Suprapubic skin (tissue), 4 donors: ENCODE data around the gene BTBD1. TPM values are rescaled to one million over a fixed set of nuclear protein-coding genes. Genes with fewer than 3 reads are reported as not detected.
A peak's percentile ranks its signal among the peaks of the same experiment; 100 is the strongest.

Experiments
- DNase-seq, 2 donors: peaks; one replicate each; pipeline ENCODE4 v3.0.0-alpha.2; 2019; ENCODE audit warnings: low spot score in 2 of 2
- H3K27ac ChIP-seq: fragments of 200-600 bp; sonication (generic); one replicate; pipeline ENCODE4 v1.5.1; 2019
- H3K27me3 ChIP-seq: fragments of 200-600 bp; sonication (generic); one replicate; pipeline ENCODE4 v1.5.1; 2019
- H3K36me3 ChIP-seq: fragments of 200-600 bp; sonication (generic); one replicate; pipeline ENCODE4 v1.5.1; 2019
- H3K4me1 ChIP-seq: fragments of 200-600 bp; sonication (generic); one replicate; pipeline ENCODE4 v1.5.1; 2019
- H3K4me3 ChIP-seq: fragments of 200-600 bp; sonication (generic); one replicate; pipeline ENCODE4 v1.5.1; 2019; ENCODE audit warnings: mild to moderate bottlenecking
- H3K9me3 ChIP-seq: fragments of 200-600 bp; sonication (generic); one replicate; pipeline ENCODE4 v1.5.1; 2019
- EP300 ChIP-seq: sonication (generic); formaldehyde crosslinking; IDR thresholded peaks from one replicate; pipeline ENCODE4 v1.6.1; 2017; ENCODE audit warnings: antibody characterized with exemption
- POLR2A ChIP-seq, 2 donors: fragments of 450-650 bp; IDR thresholded peaks; one replicate each; pipeline ENCODE4 v1.6.1; 2017; ENCODE audit warnings: antibody characterized with exemption in 2 of 2, mild to moderate bottlenecking in 2 of 2, moderate library complexity in 2 of 2
- POLR2AphosphoS5 ChIP-seq, 3 donors: sonication (generic); formaldehyde crosslinking; IDR thresholded peaks; one replicate each; pipeline ENCODE4 v1.6.1; 2017; ENCODE audit warnings: antibody characterized with exemption in 3 of 3
- WGBS: methylation state at CpG from one replicate; pipeline ENCODE4 v1.1.5; 2018; 5-methylcytosine and 5-hydroxymethylcytosine counted together
- total RNA-seq, 4 donors: library from RNA; depleted of rRNA; stranded (reverse); fragments of >200 nt; gene quantifications; one replicate each; pipeline ENCODE4 v1.1.0, GENCODE V29; 2016
- TF ChIP-seq, protein P1 (sequence below), 2 donors: fragments of 200-600 bp in 1 of 2; fragments of 450-650 bp in 1 of 2; sonication (generic) in 1 of 2; IDR thresholded peaks; one replicate each; pipeline ENCODE4 v1.5.1; 2016 to 2019; ENCODE audit warnings: antibody characterized with exemption in 2 of 2, mild to moderate bottlenecking in 1 of 2, moderate library complexity in 1 of 2

Gene BTBD1
- total RNA-seq, 4 donors from 2014 or later: 43.9 to 54.3 (median 50.0) TPM

DNA sequence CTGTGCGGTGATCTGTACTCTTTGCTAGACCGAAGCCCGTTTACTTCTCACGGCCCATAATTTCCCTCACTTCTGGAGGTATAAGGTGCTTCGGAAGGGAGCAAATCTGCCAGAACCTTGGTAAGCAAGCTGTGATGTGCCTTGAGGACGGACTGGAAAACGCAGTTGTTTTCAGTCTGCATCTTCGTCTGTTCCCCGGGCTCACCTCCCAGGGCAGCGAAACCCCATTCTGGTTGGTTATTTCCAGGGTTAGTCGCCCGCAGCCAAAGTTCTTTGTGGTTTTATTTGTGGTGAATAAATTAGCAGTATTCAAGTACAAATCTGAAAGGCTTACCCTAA lies 80.6 kb downstream of the BTBD1 start:
- Histone ChIP-seq H3K27me3 (no peaks in the 10 kb centered on the region), H3K4me3 (peak overlapping the region; percentile 88), H3K9me3 (no peaks in the 10 kb centered on the region), H3K4me1 (peaks cover 16% of the 10 kb centered on the region), H3K27ac (peak overlapping the region; percentile 81), H3K36me3 (peaks cover 25% of the 10 kb centered on the region)
- no peak for DNase-seq
- WGBS: 0% methylated on average over 12 of the region's 12 CpGs
- TF ChIP-seq POLR2AphosphoS5 (IDR thresholded peaks at IDR 0.05) (no peak), EP300 (no peak), POLR2A (IDR thresholded peaks at IDR 0.05) (no peak)
- TF ChIP-seq, protein P1, sequence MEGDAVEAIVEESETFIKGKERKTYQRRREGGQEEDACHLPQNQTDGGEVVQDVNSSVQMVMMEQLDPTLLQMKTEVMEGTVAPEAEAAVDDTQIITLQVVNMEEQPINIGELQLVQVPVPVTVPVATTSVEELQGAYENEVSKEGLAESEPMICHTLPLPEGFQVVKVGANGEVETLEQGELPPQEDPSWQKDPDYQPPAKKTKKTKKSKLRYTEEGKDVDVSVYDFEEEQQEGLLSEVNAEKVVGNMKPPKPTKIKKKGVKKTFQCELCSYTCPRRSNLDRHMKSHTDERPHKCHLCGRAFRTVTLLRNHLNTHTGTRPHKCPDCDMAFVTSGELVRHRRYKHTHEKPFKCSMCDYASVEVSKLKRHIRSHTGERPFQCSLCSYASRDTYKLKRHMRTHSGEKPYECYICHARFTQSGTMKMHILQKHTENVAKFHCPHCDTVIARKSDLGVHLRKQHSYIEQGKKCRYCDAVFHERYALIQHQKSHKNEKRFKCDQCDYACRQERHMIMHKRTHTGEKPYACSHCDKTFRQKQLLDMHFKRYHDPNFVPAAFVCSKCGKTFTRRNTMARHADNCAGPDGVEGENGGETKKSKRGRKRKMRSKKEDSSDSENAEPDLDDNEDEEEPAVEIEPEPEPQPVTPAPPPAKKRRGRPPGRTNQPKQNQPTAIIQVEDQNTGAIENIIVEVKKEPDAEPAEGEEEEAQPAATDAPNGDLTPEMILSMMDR (IDR thresholded peaks at IDR 0.05): no peak

DNA sequence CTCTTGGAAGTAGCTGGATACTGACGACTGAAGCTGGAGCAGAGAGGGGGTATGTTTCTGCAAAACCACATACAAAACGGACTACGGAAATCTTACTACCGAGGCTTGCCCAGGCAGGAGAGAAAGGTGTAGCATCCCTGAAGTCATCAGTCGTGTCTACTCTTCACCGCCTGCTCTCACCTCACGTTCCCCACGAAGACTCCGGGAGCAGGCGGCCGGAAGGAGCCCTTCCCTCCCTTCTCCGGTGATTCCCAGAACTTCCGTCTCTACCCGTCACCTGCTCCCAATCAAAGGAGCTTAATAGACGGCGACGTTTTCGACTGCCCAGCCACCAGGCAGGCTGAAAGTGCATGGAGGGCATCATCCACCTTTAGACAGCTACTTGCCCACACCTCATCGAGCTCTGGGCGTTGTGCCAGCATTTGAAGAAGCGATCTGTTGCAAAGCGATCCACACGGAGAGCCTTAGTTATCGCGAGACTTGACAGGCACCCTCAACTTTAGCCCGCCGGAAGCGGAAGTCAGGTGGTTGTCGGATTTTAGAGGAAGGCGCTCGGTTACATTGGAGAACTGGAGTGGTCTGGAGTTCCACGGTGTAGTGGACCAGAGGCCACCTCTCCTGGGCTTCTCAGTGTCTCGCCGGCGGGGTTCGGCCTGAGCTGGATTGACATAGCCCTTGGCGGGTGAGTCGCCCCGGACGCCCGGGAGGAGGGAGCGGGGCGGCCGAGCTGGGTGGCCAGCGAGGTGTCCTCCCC lies 81.2 kb downstream of the BTBD1 start, which contains the start of gene RAMAC:
RAMAC (plus strand) TSS at position 523 of the 754 bp plus-strand sequence. CDS start 2,809 bp downstream, outside the sequence.
- 5% methylated on average over 36 of the region's 45 CpGs for WGBS
- DNase-seq: peak; percentile 96 to 97
- H3K27ac ChIP-seq: peak within 1 kb of the TSS; percentile 81
- no peaks in the 10 kb centered on the region for H3K9me3 ChIP-seq
- H3K36me3 ChIP-seq: peaks cover 20% of the 10 kb centered on the region
- TF ChIP-seq POLR2A (IDR thresholded peaks at IDR 0.05) (peak; percentile 32 to 47), POLR2AphosphoS5 (IDR thresholded peaks at IDR 0.05) (peak in 2 of 3 donors; percentile 12 to 86), EP300 (no peak)
- H3K27me3 ChIP-seq: no peaks in the 10 kb centered on the region
- H3K4me3 ChIP-seq: peak within 1 kb of the TSS; percentile 88
- peaks cover 16% of the 10 kb centered on the region for H3K4me1 ChIP-seq

DNA sequence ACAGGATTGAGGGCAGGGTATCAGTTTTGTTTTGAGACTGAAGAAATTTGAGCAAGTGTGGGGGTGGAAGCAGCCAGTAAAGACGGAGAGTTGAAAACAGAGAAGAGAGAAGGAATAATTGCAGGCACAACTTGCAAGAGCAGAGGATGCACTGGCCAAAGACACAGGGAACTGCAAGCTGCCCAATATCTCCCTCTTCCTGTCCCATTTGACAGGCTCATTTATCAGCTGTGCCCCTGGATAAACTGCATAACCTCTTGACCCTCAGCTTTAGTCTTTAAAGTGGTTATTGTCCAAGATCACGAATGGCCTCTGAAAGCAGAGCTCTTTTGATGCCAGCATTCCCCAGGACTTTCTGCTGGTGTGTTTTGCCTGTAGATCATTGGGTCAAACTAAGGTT lies 86.1 kb downstream of the BTBD1 start:
- no peaks in the 10 kb centered on the region for H3K27me3 ChIP-seq
- no peaks in the 10 kb centered on the region for H3K9me3 ChIP-seq
- no peak for DNase-seq
- TF ChIP-seq, protein P1 (IDR thresholded peaks at IDR 0.05): no peak
- TF ChIP-seq POLR2AphosphoS5 (IDR thresholded peaks at IDR 0.05): no peak
- TF ChIP-seq POLR2A (IDR thresholded peaks at IDR 0.05): no peak
- TF ChIP-seq EP300: no peak
- no peak overlapping the region for H3K27ac ChIP-seq
- no peaks in the 10 kb centered on the region for H3K36me3 ChIP-seq
- 25% methylated on average over 2 of the region's 2 CpGs for WGBS
- no peak overlapping the region for H3K4me3 ChIP-seq
- peaks cover 7% of the 10 kb centered on the region for H3K4me1 ChIP-seq

DNA sequence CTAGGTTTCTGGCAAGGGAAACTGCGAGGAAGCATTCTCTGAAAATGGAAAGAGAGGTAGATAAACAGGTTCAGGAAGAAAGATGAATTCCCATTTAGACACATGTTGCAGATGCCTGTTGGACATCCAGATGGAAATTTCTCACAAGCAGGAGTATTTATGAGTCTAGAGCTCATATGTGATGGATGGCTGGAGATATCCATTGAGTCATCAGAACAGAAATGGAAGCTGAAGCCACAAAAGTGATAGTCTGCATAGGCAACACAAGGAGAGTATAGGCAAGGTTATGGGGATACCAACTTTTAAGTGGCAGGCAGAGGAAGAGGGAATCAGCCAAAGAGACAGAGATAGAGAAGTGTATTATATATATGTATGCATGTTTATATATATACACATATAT lies 87.3 kb downstream of the BTBD1 start:
- 100% methylated on average over 1 of the region's 1 CpG for WGBS
- DNase-seq: no peak
- H3K27ac ChIP-seq: no peak overlapping the region

DNA sequence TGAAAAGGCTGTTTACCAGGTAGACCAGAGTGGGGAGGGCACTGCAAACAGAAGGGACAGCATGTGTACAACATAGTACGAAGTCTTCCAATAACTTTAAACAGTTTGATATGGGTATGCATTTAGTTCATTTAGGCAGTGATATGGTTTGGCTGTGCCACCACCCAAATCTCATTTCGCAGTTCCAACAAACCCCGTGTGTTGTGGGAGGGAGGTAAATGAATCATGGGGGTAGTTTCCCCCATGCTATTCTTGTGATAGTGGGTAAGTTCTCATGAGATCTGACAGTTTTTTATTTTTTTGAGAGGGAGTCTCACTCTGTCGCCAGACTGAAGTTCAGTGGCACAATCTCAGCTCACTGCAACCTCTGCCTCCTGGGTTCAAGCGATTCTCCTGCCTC lies 88.6 kb downstream of the BTBD1 start:
- WGBS: 93% methylated on average over 5 of the region's 5 CpGs

More for the DNA sequence above, 87.3 kb downstream of the BTBD1 start:
- TF ChIP-seq POLR2AphosphoS5 (IDR thresholded peaks at IDR 0.05): no peak
- TF ChIP-seq POLR2A (IDR thresholded peaks at IDR 0.05): no peak
- TF ChIP-seq EP300: no peak
- TF ChIP-seq, protein P1 (IDR thresholded peaks at IDR 0.05): no peak
- Histone ChIP-seq H3K36me3 (no peaks in the 10 kb centered on the region), H3K4me3 (no peak overlapping the region), H3K27me3 (no peaks in the 10 kb centered on the region), H3K9me3 (no peaks in the 10 kb centered on the region), H3K4me1 (no peaks in the 10 kb centered on the region)

DNA sequence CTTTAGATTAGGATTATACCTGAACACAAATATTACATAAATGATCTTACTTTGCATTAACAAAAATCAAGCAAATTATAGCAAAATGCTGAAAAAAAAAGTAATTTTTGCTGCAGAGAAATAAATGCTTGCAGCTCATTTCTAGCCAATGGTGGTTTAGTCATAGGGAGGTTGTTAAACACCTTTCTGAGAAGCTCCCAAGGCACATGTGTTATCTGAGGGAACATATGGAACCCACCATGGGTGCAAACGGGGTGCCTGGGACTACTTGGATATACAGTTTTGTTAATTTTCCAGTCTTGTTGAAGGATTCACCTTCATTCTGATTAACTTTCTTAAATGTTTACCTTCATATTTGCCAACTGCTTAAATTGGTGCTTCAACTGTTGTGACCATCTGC lies 90.0 kb downstream of the BTBD1 start:
- no peaks in the 10 kb centered on the region for H3K36me3 ChIP-seq
- TF ChIP-seq, protein P1 (IDR thresholded peaks at IDR 0.05): no peak
- TF ChIP-seq POLR2A (IDR thresholded peaks at IDR 0.05) (no peak), EP300 (no peak)
- no peaks in the 10 kb centered on the region for H3K4me1 ChIP-seq
- H3K4me3 ChIP-seq: no peak overlapping the region
- no peaks in the 10 kb centered on the region for H3K9me3 ChIP-seq
- no peaks in the 10 kb centered on the region for H3K27me3 ChIP-seq
- no peak overlapping the region for H3K27ac ChIP-seq
- WGBS: 82% methylated on average over 1 of the region's 1 CpG
- no peak for DNase-seq

More for the DNA sequence above, 88.6 kb downstream of the BTBD1 start:
- H3K27me3 ChIP-seq: no peaks in the 10 kb centered on the region
- TF ChIP-seq POLR2AphosphoS5 (IDR thresholded peaks at IDR 0.05): no peak
- no peaks in the 10 kb centered on the region for H3K4me1 ChIP-seq
- no peak overlapping the region for H3K27ac ChIP-seq
- H3K36me3 ChIP-seq: no peaks in the 10 kb centered on the region
- no peak overlapping the region for H3K4me3 ChIP-seq
- no peaks in the 10 kb centered on the region for H3K9me3 ChIP-seq
- no peak for DNase-seq
